Measurements from ENCODE around the gene BAIAP2L2. TPM values are rescaled to one million over a fixed set of nuclear protein-coding genes. Genes with fewer than 3 reads are reported as not detected.
A peak's percentile ranks its signal among the peaks of the same experiment; 100 is the strongest.

BAIAP2L2 gene
- total and polyA plus RNA-seq, 2 donors (not counting 1 experiment from before 2014, with no cell fraction given), result 0.16 to 0.83 TPM

- Histone ChIP-seq H3K4me1 (ENCODE audit: control insufficient read depth, extremely low read depth, insufficient read depth, low read length) (peaks cover 2% of the 10 kb centered on the region), H3K27ac (ENCODE audit: insufficient read depth, low read length) (peak within 1 kb of the TSS; percentile 56)
Measured at GRCh38 chr22:38056969-38057891, 53.3 kb downstream of the BAIAP2L2 start, which contains the start of gene PICK1. Gene PICK1, plus strand, starts transcription at chr22:38057404. Its CDS starts 406 bp downstream, at chr22:38057810.

GRCh38 chr22:38051900-38052862 is 58.3 kb downstream of the BAIAP2L2 start:
- Histone ChIP-seq H4K20me1 (ENCODE audit: control insufficient read depth, extremely low read depth, insufficient read depth, low read length) (no peaks in the 10 kb centered on the region), H3K27ac (ENCODE audit: insufficient read depth, low read length) (no peak overlapping the region), H3K36me3 (ENCODE audit: control insufficient read depth, insufficient read depth, low read length) (no peaks in the 10 kb centered on the region), H3K27me3 (ENCODE audit: control insufficient read depth, insufficient read depth, low read length) (peaks cover 5% of the 10 kb centered on the region), H3K4me2 (ENCODE audit: extremely low read depth, insufficient read depth, low read length) (no peak overlapping the region), H3K4me1 (ENCODE audit: control insufficient read depth, extremely low read depth, insufficient read depth, low read length) (no peaks in the 10 kb centered on the region), H2AFZ (ENCODE audit: low read length) (no peak overlapping the region), H3K9ac (ENCODE audit: insufficient read depth, low read length) (no peak overlapping the region), H3K4me3 (replicated peaks in 1 of 4; ENCODE audit: control extremely low read depth in 1 of 4, insufficient read depth in 1 of 4, low read depth in 3 of 4, low read length in 4 of 4) (no peak overlapping the region), H3K79me2 (ENCODE audit: control insufficient read depth, insufficient read depth, low read length) (no peaks in the 10 kb centered on the region), H3K9me3 (ENCODE audit: control insufficient read depth, insufficient read depth, low read depth, low read length) (no peaks in the 10 kb centered on the region)
- DNase-seq (ENCODE audit: low read depth in 2 of 2), result peak; percentile 61 to 69
- TF ChIP-seq EZH2 (IDR thresholded peaks at IDR 0.05; ENCODE audit: low read length, missing control alignments), result no peak
- TF ChIP-seq, protein P1, sequence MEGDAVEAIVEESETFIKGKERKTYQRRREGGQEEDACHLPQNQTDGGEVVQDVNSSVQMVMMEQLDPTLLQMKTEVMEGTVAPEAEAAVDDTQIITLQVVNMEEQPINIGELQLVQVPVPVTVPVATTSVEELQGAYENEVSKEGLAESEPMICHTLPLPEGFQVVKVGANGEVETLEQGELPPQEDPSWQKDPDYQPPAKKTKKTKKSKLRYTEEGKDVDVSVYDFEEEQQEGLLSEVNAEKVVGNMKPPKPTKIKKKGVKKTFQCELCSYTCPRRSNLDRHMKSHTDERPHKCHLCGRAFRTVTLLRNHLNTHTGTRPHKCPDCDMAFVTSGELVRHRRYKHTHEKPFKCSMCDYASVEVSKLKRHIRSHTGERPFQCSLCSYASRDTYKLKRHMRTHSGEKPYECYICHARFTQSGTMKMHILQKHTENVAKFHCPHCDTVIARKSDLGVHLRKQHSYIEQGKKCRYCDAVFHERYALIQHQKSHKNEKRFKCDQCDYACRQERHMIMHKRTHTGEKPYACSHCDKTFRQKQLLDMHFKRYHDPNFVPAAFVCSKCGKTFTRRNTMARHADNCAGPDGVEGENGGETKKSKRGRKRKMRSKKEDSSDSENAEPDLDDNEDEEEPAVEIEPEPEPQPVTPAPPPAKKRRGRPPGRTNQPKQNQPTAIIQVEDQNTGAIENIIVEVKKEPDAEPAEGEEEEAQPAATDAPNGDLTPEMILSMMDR (conservative IDR thresholded peaks at IDR 0.05 in 1 of 2, IDR thresholded peaks at IDR 0.05 in 1 of 2; ENCODE audit: low read depth in 1 of 2, low read length in 2 of 2), result peak; percentile 63 to 68

More at GRCh38 chr22:38056969-38057891, 53.3 kb downstream of the BAIAP2L2 start, which contains the start of gene PICK1:
- peak within 1 kb of the TSS; percentile 90 for H3K4me2 ChIP-seq (ENCODE audit: extremely low read depth, insufficient read depth, low read length)
- H3K9ac ChIP-seq (ENCODE audit: insufficient read depth, low read length), result peak within 1 kb of the TSS; percentile 70
- peak within 1 kb of the TSS; percentile 42 to 70 (median 58) for H3K4me3 ChIP-seq (replicated peaks in 1 of 4; ENCODE audit: control extremely low read depth in 1 of 4, insufficient read depth in 1 of 4, low read depth in 3 of 4, low read length in 4 of 4)
- H3K36me3 ChIP-seq (ENCODE audit: control insufficient read depth, insufficient read depth, low read length), result peaks cover 1% of the 10 kb centered on the region
- TF ChIP-seq, protein P1 (conservative IDR thresholded peaks at IDR 0.05 in 1 of 2, IDR thresholded peaks at IDR 0.05 in 1 of 2; ENCODE audit: low read depth in 1 of 2, low read length in 2 of 2), result no peak
- TF ChIP-seq EZH2 (IDR thresholded peaks at IDR 0.05; ENCODE audit: low read length, missing control alignments), result no peak
- peak; percentile 91 to 92 for DNase-seq (ENCODE audit: low read depth in 2 of 2)
- H3K79me2 ChIP-seq (ENCODE audit: control insufficient read depth, insufficient read depth, low read length), result no peaks in the 10 kb centered on the region
- peaks cover 3% of the 10 kb centered on the region for H3K27me3 ChIP-seq (ENCODE audit: control insufficient read depth, insufficient read depth, low read length)
- H4K20me1 ChIP-seq (ENCODE audit: control insufficient read depth, extremely low read depth, insufficient read depth, low read length), result no peaks in the 10 kb centered on the region
- peak within 1 kb of the TSS; percentile 70 for H2AFZ ChIP-seq (ENCODE audit: low read length)
- no peaks in the 10 kb centered on the region for H3K9me3 ChIP-seq (ENCODE audit: control insufficient read depth, insufficient read depth, low read depth, low read length)

Data from fibroblast of lung (primary cell).